BJ (cell line): ENCODE results near the gene DCST2. TPM values are rescaled to one million over a fixed set of nuclear protein-coding genes. Genes with fewer than 3 reads are reported as not detected.

Experiments
- CTCF ChIA-PET: fragments of 350-600 bp; formaldehyde crosslinking; extraction: SDS; loops from one replicate; lab custom pipeline; 2021; ENCODE audit warnings: antibody characterized with exemption, inconsistent platforms; lab: Yijun Ruan, JAX
- POLR2A ChIA-PET: fragments of 300-600 bp; sonication (Branson Sonifier 250); formaldehyde crosslinking; extraction: SDS; loops from one replicate; lab custom pipeline; 2021; ENCODE audit warnings: antibody characterized with exemption; lab: Charles Lee
- DNase-seq: peaks from one replicate; pipeline ENCODE4 v3.0.0-alpha.2; 2011; ENCODE audit warnings: low read depth
- H3K27me3 ChIP-seq: 2 replicates; pipeline ENCODE4 v1.6.0; 2011; ENCODE audit warnings: low read length; ENCODE audit not compliant: control insufficient read depth, insufficient read depth
- H3K36me3 ChIP-seq: 2 replicates; pipeline ENCODE4 v1.5.1; 2011; ENCODE audit warnings: low read length; ENCODE audit not compliant: control insufficient read depth, insufficient read depth
- H3K4me3 ChIP-seq: 2 replicates; pipeline ENCODE4 v1.5.1; 2011; ENCODE audit warnings: low read depth, mild to moderate bottlenecking, control low read depth, low read length
- polyA plus RNA-seq: library from polyadenylated mRNA; depleted of rRNA; stranded (reverse); fragments of >200 nt; gene quantifications from 2 replicates; pipeline ENCODE4 v1.2.3, GENCODE V29; 2011
- TF ChIP-seq, protein P1 (sequence below): IDR thresholded peaks from 2 replicates; pipeline ENCODE4 v1.5.1; 2011; ENCODE audit warnings: low read depth, mild to moderate bottlenecking, control low read depth, inconsistent platforms, low read length, moderate library complexity; ENCODE audit not compliant: insufficient read depth

Gene DCST2
- polyA plus RNA-seq, 1 experiment, result 0.38 TPM

DNA sequence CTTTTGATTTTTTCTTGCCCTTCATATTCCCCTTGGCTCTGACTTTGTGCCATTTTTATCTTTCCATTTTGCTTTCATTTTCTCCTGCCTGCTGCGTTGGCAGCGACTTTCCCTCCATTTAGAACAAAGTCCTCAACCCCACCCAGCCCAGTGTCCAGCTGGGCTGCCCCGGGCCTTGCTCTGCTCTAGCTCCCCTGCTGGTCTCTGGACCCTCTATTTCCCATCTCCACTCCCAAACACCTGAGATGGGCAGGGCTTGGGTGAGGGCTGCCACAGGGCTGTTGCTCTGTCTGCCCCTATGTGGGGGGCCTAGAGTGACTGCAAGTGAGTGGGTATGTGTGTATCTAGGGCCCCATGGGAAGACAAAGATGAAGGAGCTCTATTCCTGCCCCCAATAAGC is 10.2 kb upstream of the DCST2 start:
- Histone ChIP-seq H3K36me3 (no peaks in the 10 kb centered on the region), H3K27me3 (no peaks in the 10 kb centered on the region; the same call in 1 of the 2 replicates), H3K4me3 (no peak overlapping the region)
- POLR2A ChIA-PET, result no interaction called here
- TF ChIP-seq, protein P1, sequence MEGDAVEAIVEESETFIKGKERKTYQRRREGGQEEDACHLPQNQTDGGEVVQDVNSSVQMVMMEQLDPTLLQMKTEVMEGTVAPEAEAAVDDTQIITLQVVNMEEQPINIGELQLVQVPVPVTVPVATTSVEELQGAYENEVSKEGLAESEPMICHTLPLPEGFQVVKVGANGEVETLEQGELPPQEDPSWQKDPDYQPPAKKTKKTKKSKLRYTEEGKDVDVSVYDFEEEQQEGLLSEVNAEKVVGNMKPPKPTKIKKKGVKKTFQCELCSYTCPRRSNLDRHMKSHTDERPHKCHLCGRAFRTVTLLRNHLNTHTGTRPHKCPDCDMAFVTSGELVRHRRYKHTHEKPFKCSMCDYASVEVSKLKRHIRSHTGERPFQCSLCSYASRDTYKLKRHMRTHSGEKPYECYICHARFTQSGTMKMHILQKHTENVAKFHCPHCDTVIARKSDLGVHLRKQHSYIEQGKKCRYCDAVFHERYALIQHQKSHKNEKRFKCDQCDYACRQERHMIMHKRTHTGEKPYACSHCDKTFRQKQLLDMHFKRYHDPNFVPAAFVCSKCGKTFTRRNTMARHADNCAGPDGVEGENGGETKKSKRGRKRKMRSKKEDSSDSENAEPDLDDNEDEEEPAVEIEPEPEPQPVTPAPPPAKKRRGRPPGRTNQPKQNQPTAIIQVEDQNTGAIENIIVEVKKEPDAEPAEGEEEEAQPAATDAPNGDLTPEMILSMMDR, result no peak
- no peak for DNase-seq
- CTCF ChIA-PET, result interaction anchor here (1.1 to 11.9 kb wide), 9 partner anchors 11 to 88 kb away, joined by 3 to 168 read pairs (median 10); partner anchors contain the start of genes DCST1, DCST2, EFNA4 and PBXIP1

DNA sequence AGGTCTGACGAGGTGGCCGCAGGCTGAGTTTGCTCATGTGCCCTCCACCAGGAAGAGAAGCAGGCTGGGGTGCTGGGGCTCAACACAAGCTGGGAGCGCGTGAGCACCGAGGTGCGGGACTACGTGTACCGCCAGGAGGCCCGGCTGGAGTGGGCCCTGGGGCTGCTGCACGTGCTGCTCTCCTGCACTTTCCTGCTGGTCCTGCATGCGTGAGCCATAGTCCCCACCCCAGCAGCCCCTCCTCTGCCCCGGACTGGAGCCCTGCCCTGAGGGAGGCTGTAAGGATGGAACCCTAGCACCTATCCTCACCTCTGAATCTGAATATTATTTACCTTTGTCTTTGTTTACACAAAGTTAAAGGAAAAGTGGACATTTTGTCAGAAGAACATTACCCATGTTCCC is 9.7 kb upstream of the DCST2 start:
- POLR2A ChIA-PET, result no interaction called here

DNA sequence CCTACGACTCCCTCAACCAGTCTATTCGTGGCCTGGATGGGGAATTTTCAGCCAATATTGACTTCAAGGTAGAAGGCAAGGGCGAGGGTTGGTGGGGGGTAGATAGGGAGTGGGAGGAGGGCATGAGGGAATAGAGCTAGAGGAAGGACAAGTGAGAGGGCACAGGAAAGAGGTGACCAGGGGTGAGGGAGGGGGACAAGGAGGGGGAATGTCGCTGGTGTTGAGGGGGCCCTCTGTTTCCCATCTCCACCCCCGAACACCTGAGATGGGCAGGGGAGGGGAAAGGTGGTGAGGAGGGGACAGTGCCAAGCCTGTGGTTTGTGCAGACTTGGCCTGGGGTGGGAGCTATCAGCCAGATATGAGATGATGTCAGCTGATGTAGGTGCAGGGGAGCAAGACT is 9.2 kb upstream of the DCST2 start:
- Histone ChIP-seq H3K36me3 (no peaks in the 10 kb centered on the region), H3K27me3 (peaks cover 3% of the 10 kb centered on the region), H3K4me3 (no peak overlapping the region)
- POLR2A ChIA-PET, result no interaction called here
- no peak for DNase-seq
- TF ChIP-seq, protein P1, result no peak
- CTCF ChIA-PET, result interaction anchor here (1.2 to 11.9 kb wide), 5 partner anchors 8 to 81 kb away, joined by 3 to 168 read pairs (median 55); partner anchors contain the start of genes ADAM15, EFNA4 and PYGO2

More for the DNA sequence above, 9.7 kb upstream of the DCST2 start:
- no peaks in the 10 kb centered on the region; the same call in 1 of the 2 replicates for H3K27me3 ChIP-seq
- DNase-seq, result no peak
- no peaks in the 10 kb centered on the region for H3K36me3 ChIP-seq
- CTCF ChIA-PET, result interaction anchor here (2.9 to 11.9 kb wide), 4 partner anchors 11 to 41 kb away, joined by 31 to 168 read pairs (median 70); partner anchors contain the start of genes DCST1, DCST2 and EFNA4
- no peak overlapping the region for H3K4me3 ChIP-seq
- TF ChIP-seq, protein P1, result no peak

DNA sequence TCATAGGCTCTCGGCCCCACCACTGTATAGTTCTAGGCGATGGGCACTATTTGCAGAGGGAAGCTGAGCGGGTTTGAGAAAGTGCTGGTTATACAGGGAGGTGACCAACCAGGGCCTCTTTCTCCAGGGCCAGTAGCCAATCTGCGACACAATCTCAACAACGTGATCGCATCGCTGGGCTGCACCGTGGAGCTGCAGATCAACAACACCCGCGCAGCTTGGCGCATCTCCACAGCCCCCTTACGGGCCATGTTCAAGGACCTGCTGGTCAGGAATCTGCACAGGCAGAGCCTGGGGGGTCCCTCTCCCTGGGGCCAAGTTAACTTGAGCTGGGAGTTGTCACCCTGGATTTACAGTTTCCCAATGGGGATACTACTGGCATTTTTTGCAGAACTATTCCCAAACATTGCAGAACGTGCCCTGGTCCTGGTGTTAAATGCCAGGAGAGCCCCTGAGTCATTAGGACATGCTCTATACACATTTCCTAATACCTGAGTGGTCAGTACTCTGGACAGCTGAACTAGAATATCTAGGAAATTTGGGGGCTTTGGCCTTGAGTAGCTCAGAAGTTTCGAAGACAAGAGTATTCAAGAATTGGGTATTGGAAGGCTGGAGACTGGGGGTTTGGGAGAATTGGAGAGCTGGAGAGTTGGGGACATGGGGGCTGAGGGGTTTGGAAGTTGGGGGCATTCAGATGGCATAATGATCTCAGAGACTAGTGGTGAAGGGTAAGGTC is 6.9 kb upstream of the DCST2 start:
- DNase-seq, result no peak
- ChIA-PET CTCF (interaction anchor here (1.7 to 11.9 kb wide), 8 partner anchors 9 to 51 kb away, joined by 5 to 168 read pairs (median 18); partner anchors contain the start of genes ADAM15 and EFNA4), POLR2A (no interaction called here)
- peaks cover 5% of the 10 kb centered on the region for H3K27me3 ChIP-seq
- H3K4me3 ChIP-seq, result no peak overlapping the region
- H3K36me3 ChIP-seq, result no peaks in the 10 kb centered on the region
- TF ChIP-seq, protein P1, result no peak

DNA sequence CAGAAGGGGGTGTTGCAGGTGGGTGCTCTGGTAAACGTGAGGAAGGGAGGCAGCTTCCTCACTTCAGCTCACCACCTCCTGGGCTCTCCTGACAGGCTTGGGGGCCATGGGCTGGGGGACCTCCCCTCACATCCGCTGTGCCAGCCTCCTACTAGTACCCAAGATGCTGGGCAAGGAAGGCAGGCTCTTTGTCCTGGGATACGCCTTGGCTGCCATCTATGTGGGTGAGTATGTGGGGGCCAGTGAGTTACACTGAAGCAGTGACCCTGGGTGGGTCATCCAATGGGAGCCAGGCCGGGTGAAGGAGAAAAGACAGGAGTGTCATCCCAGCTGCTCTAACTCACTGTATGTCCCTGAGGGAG is 5.7 kb upstream of the DCST2 start:
- ChIA-PET POLR2A (no interaction called here), CTCF (interaction anchor here (1.1 to 11.9 kb wide), 6 partner anchors 12 to 46 kb away, joined by 3 to 168 read pairs (median 12); partner anchors contain the start of genes ADAM15 and EFNA4)
- no peak for DNase-seq

More for the DNA sequence above, 5.7 kb upstream of the DCST2 start:
- no peaks in the 10 kb centered on the region for H3K36me3 ChIP-seq
- TF ChIP-seq, protein P1, result no peak
- H3K4me3 ChIP-seq, result no peak overlapping the region
- H3K27me3 ChIP-seq, result peaks cover 6% of the 10 kb centered on the region
